HCT116 (cell line): ENCODE data around the gene TIGD2. TPM values are rescaled to one million over a fixed set of nuclear protein-coding genes. Genes with fewer than 3 reads are reported as not detected.

Experiments
- ATAC-seq: fragments of 200-7000 bp; cut with Tn5 transposase; 2 replicates; pipeline ENCODE4 v1.9.1; 2020; ENCODE audit warnings: mild to moderate bottlenecking, moderate library complexity
- Bru-seq: library from RNA; stranded (reverse); fragments of 400-500 nt; gene quantifications from one replicate; lab custom pipeline; 2021; lab: Mats Ljungman, UMichigan
- BruChase-seq, 2 experiments: library from RNA; stranded (reverse); fragments of 400-500 nt; gene quantifications; one replicate each; lab custom pipeline; 2021; lab: Mats Ljungman, UMichigan
- BruUV-seq: library from RNA; stranded (reverse); fragments of 400-500 nt; replicated peaks from 2 replicates; lab custom pipeline; 2021; lab: Mats Ljungman, UMichigan
- CTCF ChIA-PET: fragments of 300-600 bp; sonication (Branson Sonifier 250); formaldehyde crosslinking; loops from one replicate; lab custom pipeline; 2021; ENCODE audit warnings: antibody characterized with exemption; lab: Charles Lee
- POLR2A ChIA-PET: fragments of 300-600, 350-600 bp; sonication (Branson Sonifier 250); formaldehyde crosslinking; loops from one replicate; lab custom pipeline; 2021; ENCODE audit warnings: antibody characterized with exemption; lab: Charles Lee
- RAD21 ChIA-PET, 2 experiments: fragments of 300-600 bp; sonication (Branson Sonifier 250); formaldehyde crosslinking; loops; one replicate each; lab custom pipeline; 2023; ENCODE audit warnings: low total read pairs in 2 of 2; ENCODE audit not compliant: uncharacterized antibody in 2 of 2, unreplicated experiment in 2 of 2, low non-redundant PET in 1 of 2; lab: Charles Lee
- DNase-seq: peaks from one replicate; pipeline ENCODE4 v3.0.0-alpha.2; 2010; ENCODE audit warnings: low read depth, low spot score
- H2AFZ ChIP-seq: fragments of 200-600 bp; shearing (Covaris generic), sonication (generic); 2 replicates; pipeline ENCODE4 v1.6.1; 2017; ENCODE audit warnings: low read depth, mixed run types, mixed read lengths, antibody characterized with exemption, low read length; ENCODE audit not compliant: poor library complexity, severe bottlenecking
- H3K27ac ChIP-seq: 2 replicates; pipeline ENCODE4 v1.5.1; 2012; ENCODE audit warnings: low read depth, low read length
- H3K27me3 ChIP-seq: fragments of 200-600 bp; sonication (generic); 2 replicates; pipeline ENCODE4 v1.6.1; 2016; ENCODE audit warnings: mixed run types, low read length, mixed read lengths; ENCODE audit not compliant: insufficient read depth
- H3K36me3 ChIP-seq, 2 experiments: fragments of 200-500 bp in 1 of 2; fragments of 200-600 bp in 1 of 2; sonication (Bioruptor generic) in 1 of 2; sonication (generic) in 1 of 2; 2 replicates each; pipeline versions ENCODE4 v1.5.1 to v1.6.1; 2014 to 2016; ENCODE audit warnings: low read length in 2 of 2, inconsistent platforms in 1 of 2, mixed read lengths in 1 of 2, mixed run types in 1 of 2; ENCODE audit not compliant: insufficient read depth in 2 of 2, control insufficient read depth in 1 of 2
- H3K4me1 ChIP-seq, 2 experiments: fragments of 200-600 bp in 1 of 2; sonication (generic) in 1 of 2; 2 replicates each; pipeline versions ENCODE4 v1.5.1 to v1.6.1; 2012 to 2017; ENCODE audit warnings: low read length in 2 of 2, inconsistent platforms in 1 of 2, mild to moderate bottlenecking in 1 of 2, mixed read lengths in 1 of 2, mixed run types in 1 of 2, moderate library complexity in 1 of 2; ENCODE audit not compliant: insufficient read depth in 2 of 2, control insufficient read depth in 1 of 2
- H3K4me2 ChIP-seq: fragments of 200-600 bp; sonication (generic); 2 replicates; pipeline ENCODE4 v1.6.1; 2017; ENCODE audit warnings: mixed run types, low read length, mixed read lengths
- H3K4me3 ChIP-seq, 2 experiments: fragments of 200-600 bp in 1 of 2; sonication (generic) in 1 of 2; replicated peaks in 1 of 2; 2 replicates each; pipeline ENCODE4 v1.5.1; 2011 to 2016; ENCODE audit warnings: low read length in 2 of 2, control low read depth in 1 of 2, low read depth in 1 of 2, mild to moderate bottlenecking in 1 of 2, mixed read lengths in 1 of 2, mixed run types in 1 of 2
- H3K79me2 ChIP-seq: fragments of 200-600 bp; sonication (generic); 2 replicates; pipeline ENCODE4 v1.6.1; 2017; ENCODE audit warnings: mild to moderate bottlenecking, mixed run types, low read length, moderate library complexity, mixed read lengths; ENCODE audit not compliant: insufficient read depth
- H3K9ac ChIP-seq: fragments of 200-600 bp; sonication (generic); 2 replicates; pipeline ENCODE4 v1.6.1; 2016; ENCODE audit warnings: low read length, mixed read lengths
- H3K9me2 ChIP-seq: fragments of 200-600 bp; sonication (generic), shearing (Covaris generic); 2 replicates; pipeline ENCODE4 v1.6.1; 2017; ENCODE audit warnings: mixed run types, mild to moderate bottlenecking, moderate library complexity; ENCODE audit not compliant: insufficient read depth
- H3K9me3 ChIP-seq, 2 experiments: fragments of 200-500 bp in 1 of 2; fragments of 200-600 bp in 1 of 2; sonication (Bioruptor generic) in 1 of 2; sonication (generic) in 1 of 2; 2 replicates each; pipeline ENCODE4 v1.6.1; 2014 to 2017; ENCODE audit warnings: low read length in 2 of 2, mixed read lengths in 2 of 2, inconsistent platforms in 1 of 2, low read depth in 1 of 2, mild to moderate bottlenecking in 1 of 2, mixed run types in 1 of 2, moderate library complexity in 1 of 2; ENCODE audit not compliant: control insufficient read depth in 1 of 2, insufficient read depth in 1 of 2
- H4K20me1 ChIP-seq: fragments of 200-600 bp; sonication (generic), shearing (Covaris generic); 2 replicates; pipeline ENCODE4 v1.6.1; 2017; ENCODE audit warnings: mixed run types, mild to moderate bottlenecking, moderate library complexity; ENCODE audit not compliant: insufficient read depth
- ATF3 ChIP-seq: IDR thresholded peaks from 2 replicates; pipeline ENCODE4 v1.6.1; 2012
- CBX3 ChIP-seq: IDR thresholded peaks from 2 replicates; pipeline ENCODE4 v1.6.1; 2012; ENCODE audit warnings: low read depth
- CEBPB ChIP-seq: IDR thresholded peaks from 2 replicates; pipeline ENCODE4 v1.6.1; 2012; ENCODE audit warnings: low read depth
- CTCF ChIP-seq, 3 experiments: fragments of 200-600 bp in 1 of 3; sonication (generic) in 1 of 3; IDR thresholded peaks in 2 of 3; conservative IDR thresholded peaks in 1 of 3; 2 replicates each; pipeline ENCODE4 v1.5.1; 2012 to 2017; ENCODE audit warnings: low read depth in 2 of 3, low read length in 2 of 3, antibody characterized with exemption in 1 of 3, borderline replicate concordance in 1 of 3, control low read depth in 1 of 3, mild to moderate bottlenecking in 1 of 3, mixed read lengths in 1 of 3, mixed run types in 1 of 3, moderate library complexity in 1 of 3; ENCODE audit not compliant: insufficient read depth in 1 of 3
- EGR1 ChIP-seq: IDR thresholded peaks from 2 replicates; pipeline ENCODE4 v1.6.1; 2012; ENCODE audit warnings: low read depth
- ELF1 ChIP-seq: IDR thresholded peaks from 2 replicates; pipeline ENCODE4 v1.6.1; 2012; ENCODE audit warnings: low read depth, borderline replicate concordance
- EZH2 ChIP-seq: fragments of 200-600 bp; sonication (generic); IDR thresholded peaks from 2 replicates; pipeline ENCODE4 v1.6.1; 2017; ENCODE audit warnings: antibody characterized with exemption, mixed run types
- FOSL1 ChIP-seq: IDR thresholded peaks from 2 replicates; pipeline ENCODE4 v1.6.1; 2012; ENCODE audit warnings: low read depth
- MAX ChIP-seq: IDR thresholded peaks from 2 replicates; pipeline ENCODE4 v1.6.1; 2012
- POLR2A ChIP-seq: IDR thresholded peaks from 2 replicates; pipeline ENCODE4 v1.7.0; 2011; ENCODE audit warnings: borderline replicate concordance; ENCODE audit not compliant: insufficient read depth, insufficient read length; ENCODE audit errors: extremely low read depth
- POLR2AphosphoS5 ChIP-seq: IDR thresholded peaks from 2 replicates; pipeline ENCODE4 v1.6.1; 2011; ENCODE audit warnings: mild to moderate bottlenecking, low read depth, low read length, moderate library complexity
- RAD21 ChIP-seq: IDR thresholded peaks from 2 replicates; pipeline ENCODE4 v1.6.1; 2012; ENCODE audit warnings: low read depth, mild to moderate bottlenecking
- SP1 ChIP-seq: IDR thresholded peaks from 2 replicates; pipeline ENCODE4 v1.6.1; 2012; ENCODE audit warnings: low read depth
- TCF7L2 ChIP-seq: IDR thresholded peaks from 2 replicates; pipeline ENCODE4 v1.7.0; 2011; ENCODE audit warnings: borderline replicate concordance, inconsistent platforms; ENCODE audit not compliant: insufficient read depth, insufficient read length; ENCODE audit errors: extremely low read depth
- YY1 ChIP-seq: IDR thresholded peaks from 2 replicates; pipeline ENCODE4 v1.6.1; 2011; ENCODE audit warnings: low read length, low read depth, moderate library complexity, mild to moderate bottlenecking; ENCODE audit not compliant: insufficient replicate concordance; ENCODE audit errors: extremely low read depth
- ZFX ChIP-seq: fragments of 450-650 bp; IDR thresholded peaks from 2 replicates; pipeline ENCODE4 v1.6.1; 2017
- ZNF274 ChIP-seq: fragments of 200-500 bp; sonication (Bioruptor generic); IDR thresholded peaks from 2 replicates; pipeline ENCODE4 v1.6.1; 2014; ENCODE audit warnings: mild to moderate bottlenecking, low read depth, low read length, inconsistent platforms
- intact Hi-C: fragments of 100-400 bp; cut with micrococcal nuclease; formaldehyde crosslinking; loops from 2 replicates; pipeline ENCODE4 v1.10.0; 2022
- long read RNA-seq: library from polyadenylated mRNA; unstranded; transcript quantifications from one replicate; pipeline ENCODE4 v2.0.0, GENCODE V29; 2021; ENCODE audit not compliant: unreplicated experiment
- polyA plus RNA-seq: library from polyadenylated mRNA; unstranded; fragments of >200 nt; gene quantifications from 2 replicates; pipeline ENCODE4 v1.2.1, GENCODE V29; 2012; ENCODE audit warnings: missing spikeins
- total RNA-seq: library from RNA; stranded (reverse); gene quantifications from one replicate; pipeline ENCODE4 v1.2.1, GENCODE V29; 2021; ENCODE audit not compliant: unreplicated experiment

Gene TIGD2
- total RNA-seq (10.3 TPM), Bru-seq, nascent RNA (percentile 92 among the genes with signal in this experiment), BruChase-seq, experiment 1, labeled RNA remaining after a 6-hour chase (percentile 77 among the genes with signal in this experiment), BruChase-seq, experiment 2, labeled RNA remaining after a 2-hour chase (percentile 97 among the genes with signal in this experiment)
- 3.7 and 6.1 TPM in 2 replicates for polyA plus RNA-seq
- long read RNA-seq, transcript TIGD2-202 (2 exons, 3,217 nt): major isoform, 15 of 21 reads
- long read RNA-seq, transcript TIGD2-201 (1 exons, 2,083 nt): minor isoform, 6 of 21 reads
- long read RNA-seq, partial matches to known transcripts: 0 of 21 reads
- long read RNA-seq, other reads (novel, unspliced or antisense): 0 of 21 reads

GRCh38 chr4:89110986-89111832, at the start of gene TIGD2:
TIGD2 (plus strand) TSS chr4:89111533; CDS start chr4:89112975, 1,442 bp downstream.
- CTCF ChIA-PET: no interaction called here
- Histone ChIP-seq H3K4me1 (peaks cover 3 to 18% of the 10 kb centered on the region in 2 experiments; a peak in 3 of 4 replicates), H4K20me1 (no peaks in the 10 kb centered on the region), H2AFZ (no peak within 1 kb of the TSS), H3K36me3 (0 out of 4 replicates have a peak, but pooled peaks cover 0 to 7% of the 10 kb centered on the region in 2 experiments), H3K4me2 (peak within 1 kb of the TSS; percentile 83), H3K27me3 (no peaks in the 10 kb centered on the region), H3K4me3 (peak within 1 kb of the TSS; percentile 70 to 71), H3K9me3 (0 out of 4 replicates have a peak, but pooled peaks cover 0 to 4% of the 10 kb centered on the region in 2 experiments), H3K79me2 (peaks cover 7% of the 10 kb centered on the region; the same call in 1 of the 2 replicates), H3K9me2 (no peaks in the 10 kb centered on the region), H3K27ac (peak within 1 kb of the TSS; percentile 68), H3K9ac (peak within 1 kb of the TSS; percentile 71)
- ATAC-seq (peak; percentile 96), DNase-seq (peak; percentile 71)
- no TSS peak for BruUV-seq
- POLR2A ChIA-PET: no interaction called here
- TF ChIP-seq SP1: no peak; the same call in 1 of the 2 replicates
- TF ChIP-seq EZH2: no peak
- TF ChIP-seq CTCF (IDR thresholded peaks at IDR 0.05 in 2 of 3, conservative IDR thresholded peaks at IDR 0.05 in 1 of 3; ENCODE audit: borderline replicate concordance in 1 of 3, insufficient read depth in 1 of 3, low read depth in 2 of 3, low read length in 2 of 3): peak; percentile 28 to 78 (median 58); a peak in 5 of 6 replicates
- peak; percentile 29; the same call in 1 of the 2 replicates for TF ChIP-seq ZFX
- TF ChIP-seq RAD21: peak; percentile 70
- peak; percentile 90 for TF ChIP-seq CBX3
- no peak for TF ChIP-seq ATF3
- TF ChIP-seq FOSL1: no peak
- TF ChIP-seq EGR1: peak; percentile 96
- TF ChIP-seq ZNF274: no peak
- peak; percentile 94 for TF ChIP-seq POLR2AphosphoS5
- no peak for TF ChIP-seq ELF1
- TF ChIP-seq YY1: no peak
- TF ChIP-seq POLR2A: peak; percentile 72
- TF ChIP-seq MAX: peak; percentile 97
- peak; percentile 72 for TF ChIP-seq TCF7L2
- TF ChIP-seq CEBPB: no peak
- RAD21 ChIA-PET: no interaction called here
- intact Hi-C loops: loop anchor here (2.0 kb wide), 1 partner anchor 292 kb away; no protein-coding TSS in a partner anchor
